ENCODE results near the gene ADGRD2.

DNA sequence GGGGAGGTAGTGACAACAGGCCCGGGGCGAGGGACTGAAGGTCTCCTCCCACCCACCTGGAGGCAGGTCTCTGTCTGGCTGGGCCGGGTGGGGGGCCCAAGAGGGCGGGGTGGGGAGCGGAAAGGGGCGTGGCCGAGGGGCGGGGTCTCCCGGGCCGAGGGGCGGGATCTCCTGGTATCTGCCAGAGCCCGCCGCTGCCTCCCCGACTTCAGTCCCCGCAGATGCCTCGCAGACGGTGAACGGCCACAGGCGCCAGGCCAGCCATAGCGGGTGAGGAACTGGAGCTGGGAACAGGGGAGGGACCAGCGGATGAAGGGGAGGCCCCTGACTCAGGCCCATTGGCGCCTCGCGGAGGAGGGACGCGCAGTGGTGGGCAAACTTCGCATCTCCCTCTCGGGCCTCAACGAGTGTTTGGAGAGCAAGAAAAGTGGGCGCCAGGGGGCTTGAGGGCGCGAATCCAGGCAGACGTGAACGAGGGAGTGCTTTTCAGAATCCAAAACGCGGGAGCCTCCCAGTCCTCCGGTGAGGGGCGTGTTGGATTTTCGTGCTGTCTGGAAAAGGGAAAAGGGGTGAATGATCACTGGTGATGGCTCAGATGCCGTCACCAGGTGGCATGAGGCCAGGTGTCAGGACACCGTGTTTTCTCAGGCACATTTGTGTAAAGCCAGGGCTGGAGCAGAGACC, at the start of gene ADGRD2:
- TF ChIP-seq POLR2AphosphoS5 (IDR thresholded peaks at IDR 0.05) = no peak
- TF ChIP-seq, protein P1, sequence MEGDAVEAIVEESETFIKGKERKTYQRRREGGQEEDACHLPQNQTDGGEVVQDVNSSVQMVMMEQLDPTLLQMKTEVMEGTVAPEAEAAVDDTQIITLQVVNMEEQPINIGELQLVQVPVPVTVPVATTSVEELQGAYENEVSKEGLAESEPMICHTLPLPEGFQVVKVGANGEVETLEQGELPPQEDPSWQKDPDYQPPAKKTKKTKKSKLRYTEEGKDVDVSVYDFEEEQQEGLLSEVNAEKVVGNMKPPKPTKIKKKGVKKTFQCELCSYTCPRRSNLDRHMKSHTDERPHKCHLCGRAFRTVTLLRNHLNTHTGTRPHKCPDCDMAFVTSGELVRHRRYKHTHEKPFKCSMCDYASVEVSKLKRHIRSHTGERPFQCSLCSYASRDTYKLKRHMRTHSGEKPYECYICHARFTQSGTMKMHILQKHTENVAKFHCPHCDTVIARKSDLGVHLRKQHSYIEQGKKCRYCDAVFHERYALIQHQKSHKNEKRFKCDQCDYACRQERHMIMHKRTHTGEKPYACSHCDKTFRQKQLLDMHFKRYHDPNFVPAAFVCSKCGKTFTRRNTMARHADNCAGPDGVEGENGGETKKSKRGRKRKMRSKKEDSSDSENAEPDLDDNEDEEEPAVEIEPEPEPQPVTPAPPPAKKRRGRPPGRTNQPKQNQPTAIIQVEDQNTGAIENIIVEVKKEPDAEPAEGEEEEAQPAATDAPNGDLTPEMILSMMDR (IDR thresholded peaks at IDR 0.05) = no peak

All from transverse colon (tissue), 4 donors.